ENCODE data around the gene SKIDA1.

DNA sequence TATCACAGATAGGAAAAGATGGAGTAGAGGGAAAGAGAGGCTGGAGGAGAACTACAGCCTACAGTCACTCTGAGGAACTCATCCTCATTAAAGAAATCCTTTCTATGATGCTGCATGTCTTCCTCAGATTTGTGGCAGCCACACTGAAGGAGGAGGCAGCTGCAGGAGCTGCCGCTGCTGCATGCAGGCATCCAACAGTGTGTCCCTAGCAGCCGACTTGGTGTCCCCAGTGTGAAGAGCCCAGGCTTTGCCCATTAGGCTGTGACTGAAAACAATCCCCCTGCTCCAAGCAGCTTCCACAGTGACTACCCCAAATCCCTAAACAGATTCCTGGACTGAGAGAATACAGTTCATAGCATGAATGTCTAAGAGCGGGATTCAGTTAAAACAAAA is 23.1 kb downstream of the SKIDA1 start:
- no peak for TF ChIP-seq POLR2AphosphoS5 (IDR thresholded peaks at IDR 0.05)
- TF ChIP-seq, protein P1, sequence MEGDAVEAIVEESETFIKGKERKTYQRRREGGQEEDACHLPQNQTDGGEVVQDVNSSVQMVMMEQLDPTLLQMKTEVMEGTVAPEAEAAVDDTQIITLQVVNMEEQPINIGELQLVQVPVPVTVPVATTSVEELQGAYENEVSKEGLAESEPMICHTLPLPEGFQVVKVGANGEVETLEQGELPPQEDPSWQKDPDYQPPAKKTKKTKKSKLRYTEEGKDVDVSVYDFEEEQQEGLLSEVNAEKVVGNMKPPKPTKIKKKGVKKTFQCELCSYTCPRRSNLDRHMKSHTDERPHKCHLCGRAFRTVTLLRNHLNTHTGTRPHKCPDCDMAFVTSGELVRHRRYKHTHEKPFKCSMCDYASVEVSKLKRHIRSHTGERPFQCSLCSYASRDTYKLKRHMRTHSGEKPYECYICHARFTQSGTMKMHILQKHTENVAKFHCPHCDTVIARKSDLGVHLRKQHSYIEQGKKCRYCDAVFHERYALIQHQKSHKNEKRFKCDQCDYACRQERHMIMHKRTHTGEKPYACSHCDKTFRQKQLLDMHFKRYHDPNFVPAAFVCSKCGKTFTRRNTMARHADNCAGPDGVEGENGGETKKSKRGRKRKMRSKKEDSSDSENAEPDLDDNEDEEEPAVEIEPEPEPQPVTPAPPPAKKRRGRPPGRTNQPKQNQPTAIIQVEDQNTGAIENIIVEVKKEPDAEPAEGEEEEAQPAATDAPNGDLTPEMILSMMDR (IDR thresholded peaks at IDR 0.05) = no peak
- no peak for TF ChIP-seq POLR2A (IDR thresholded peaks at IDR 0.05)
